ENCODE results near the gene FKBP1B.
A peak's percentile ranks its signal among the peaks of the same experiment; 100 is the strongest.

GRCh38 chr2:24022324-24022974 is 27.1 kb upstream of the FKBP1B start:
- TF ChIP-seq CTCF (IDR thresholded peaks at IDR 0.05 in 8 of 11, conservative IDR thresholded peaks at IDR 0.05 in 3 of 11), result no peak
- no peak for TF ChIP-seq POLR2A (IDR thresholded peaks at IDR 0.05)
- peak in 1 of 3 donors; percentile 7 for TF ChIP-seq POLR2AphosphoS5 (IDR thresholded peaks at IDR 0.05)

All from spleen (tissue), 7 donors.